Measurements from ENCODE around the gene SHROOM4. TPM values are rescaled to one million over a fixed set of nuclear protein-coding genes. Genes with fewer than 3 reads are reported as not detected.

The SHROOM4 gene
- total RNA-seq, 4 donors from 2014 or later, result 6.3 to 54.7 (median 35.4) TPM

DNA sequence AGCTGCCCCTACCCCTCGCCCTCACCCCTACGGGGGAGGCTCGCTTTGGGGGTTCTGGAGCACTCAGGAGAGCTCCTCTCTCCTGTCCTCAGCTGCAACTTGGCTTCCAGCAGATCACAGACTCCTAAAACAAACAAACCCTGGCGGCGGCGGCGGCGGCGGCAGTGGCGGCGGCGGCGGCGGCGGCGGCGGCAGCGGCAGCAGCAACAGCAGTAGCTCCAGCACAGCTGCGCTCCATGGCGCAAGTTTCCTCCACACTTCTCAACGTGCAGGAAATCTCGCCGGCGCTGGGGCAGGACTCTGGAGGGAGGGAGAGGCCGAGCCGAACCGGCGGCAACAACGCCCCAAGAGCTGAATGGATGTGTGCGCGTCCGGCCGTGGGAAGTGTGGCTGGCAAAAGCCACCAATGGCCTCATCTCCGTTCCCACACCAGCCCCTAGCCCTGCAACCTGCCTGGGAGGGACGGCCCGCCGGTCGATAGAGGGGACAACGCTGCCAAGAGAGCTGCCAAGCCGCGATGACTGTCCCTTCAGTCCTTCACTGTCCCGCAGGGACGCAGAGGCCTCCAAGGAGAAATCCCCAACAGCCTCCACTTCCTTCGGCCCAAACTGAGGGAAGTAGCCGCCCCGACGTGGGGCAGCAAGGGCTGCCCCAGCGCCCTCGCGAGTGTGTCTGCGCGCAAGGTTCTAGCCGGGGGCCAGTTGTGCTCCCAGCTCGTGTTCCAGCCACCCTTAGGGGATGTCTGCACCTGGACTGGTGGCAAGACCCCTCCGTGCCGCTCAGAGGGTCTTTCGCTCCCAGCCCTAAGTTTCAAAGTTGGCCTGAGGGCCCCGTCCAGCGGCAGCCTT, 775 bp downstream of the SHROOM4 start:
- TF ChIP-seq, protein P1, sequence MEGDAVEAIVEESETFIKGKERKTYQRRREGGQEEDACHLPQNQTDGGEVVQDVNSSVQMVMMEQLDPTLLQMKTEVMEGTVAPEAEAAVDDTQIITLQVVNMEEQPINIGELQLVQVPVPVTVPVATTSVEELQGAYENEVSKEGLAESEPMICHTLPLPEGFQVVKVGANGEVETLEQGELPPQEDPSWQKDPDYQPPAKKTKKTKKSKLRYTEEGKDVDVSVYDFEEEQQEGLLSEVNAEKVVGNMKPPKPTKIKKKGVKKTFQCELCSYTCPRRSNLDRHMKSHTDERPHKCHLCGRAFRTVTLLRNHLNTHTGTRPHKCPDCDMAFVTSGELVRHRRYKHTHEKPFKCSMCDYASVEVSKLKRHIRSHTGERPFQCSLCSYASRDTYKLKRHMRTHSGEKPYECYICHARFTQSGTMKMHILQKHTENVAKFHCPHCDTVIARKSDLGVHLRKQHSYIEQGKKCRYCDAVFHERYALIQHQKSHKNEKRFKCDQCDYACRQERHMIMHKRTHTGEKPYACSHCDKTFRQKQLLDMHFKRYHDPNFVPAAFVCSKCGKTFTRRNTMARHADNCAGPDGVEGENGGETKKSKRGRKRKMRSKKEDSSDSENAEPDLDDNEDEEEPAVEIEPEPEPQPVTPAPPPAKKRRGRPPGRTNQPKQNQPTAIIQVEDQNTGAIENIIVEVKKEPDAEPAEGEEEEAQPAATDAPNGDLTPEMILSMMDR (IDR thresholded peaks at IDR 0.05), result no peak
- ATAC-seq (ENCODE audit: low FRiP score) (no peak), DNase-seq (ENCODE audit: low spot score) (no peak)

DNA sequence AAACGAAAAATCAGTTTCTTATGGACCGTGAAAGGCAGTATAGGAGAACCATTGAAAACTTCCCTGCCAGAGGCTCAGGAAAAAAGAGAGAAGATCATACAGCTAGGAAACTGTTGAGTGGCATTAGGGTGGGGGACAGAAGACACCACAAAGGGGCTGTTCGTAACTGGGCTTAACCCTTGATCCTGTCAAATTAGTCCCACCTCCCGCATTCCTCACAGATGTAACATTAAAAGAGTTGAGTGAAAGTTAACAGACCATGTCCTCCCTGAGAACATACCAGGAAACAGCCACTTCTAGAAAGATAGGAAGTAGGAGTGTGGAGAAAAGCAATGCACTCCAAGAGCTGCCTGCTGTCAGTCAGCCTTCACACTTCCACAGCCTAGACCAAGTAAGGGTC, 8.7 kb downstream of the SHROOM4 start:
- TF ChIP-seq, protein P1 (IDR thresholded peaks at IDR 0.05), result no peak
- ATAC-seq (ENCODE audit: low FRiP score) (no peak), DNase-seq (ENCODE audit: low spot score) (no peak)

DNA sequence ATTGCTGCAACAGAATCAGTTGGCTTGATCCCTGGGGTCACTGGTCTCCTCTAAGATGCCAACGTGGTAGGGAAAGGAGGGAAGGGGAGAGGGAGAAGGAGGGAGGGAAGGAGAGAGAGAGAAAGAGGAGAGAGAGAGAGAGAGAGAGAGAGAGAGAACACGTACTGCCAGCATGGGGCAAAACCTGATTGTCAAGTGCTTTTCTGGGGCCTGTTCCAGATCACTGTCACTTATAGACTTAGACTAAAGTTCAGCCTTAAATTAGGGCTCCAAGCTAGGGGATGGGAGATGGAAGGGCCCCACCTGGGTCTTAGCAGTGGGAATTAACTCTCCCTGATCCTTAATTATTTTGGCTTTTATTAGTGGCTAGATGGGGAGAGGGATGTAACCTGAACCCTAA, 12.9 kb downstream of the SHROOM4 start:
- no peak for DNase-seq (ENCODE audit: low spot score)
- TF ChIP-seq, protein P1 (IDR thresholded peaks at IDR 0.05), result no peak
- no peak for ATAC-seq (ENCODE audit: low FRiP score)

DNA sequence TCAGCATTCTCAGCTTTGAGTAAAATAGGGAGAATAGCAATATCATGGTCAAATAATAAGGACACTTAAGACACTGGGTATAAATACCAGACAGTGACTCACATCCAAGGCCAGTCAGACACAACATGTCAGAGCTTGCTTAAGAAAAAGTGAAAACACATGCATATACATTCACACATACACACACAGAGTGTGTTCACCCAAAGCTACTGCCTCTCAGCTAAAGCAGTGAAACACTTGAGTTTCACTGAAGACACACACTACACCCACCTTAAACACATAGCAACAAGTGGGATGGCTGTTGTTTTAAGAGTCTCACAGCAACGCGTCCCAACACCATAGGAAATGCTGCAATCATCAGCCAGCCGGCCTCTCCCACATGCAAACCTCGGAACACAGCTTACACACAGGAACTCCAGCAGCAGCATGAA, 14.4 kb downstream of the SHROOM4 start:
- TF ChIP-seq, protein P1 (IDR thresholded peaks at IDR 0.05), result no peak
- DNase-seq (ENCODE audit: low spot score) (no peak), ATAC-seq (ENCODE audit: low FRiP score) (no peak)

DNA sequence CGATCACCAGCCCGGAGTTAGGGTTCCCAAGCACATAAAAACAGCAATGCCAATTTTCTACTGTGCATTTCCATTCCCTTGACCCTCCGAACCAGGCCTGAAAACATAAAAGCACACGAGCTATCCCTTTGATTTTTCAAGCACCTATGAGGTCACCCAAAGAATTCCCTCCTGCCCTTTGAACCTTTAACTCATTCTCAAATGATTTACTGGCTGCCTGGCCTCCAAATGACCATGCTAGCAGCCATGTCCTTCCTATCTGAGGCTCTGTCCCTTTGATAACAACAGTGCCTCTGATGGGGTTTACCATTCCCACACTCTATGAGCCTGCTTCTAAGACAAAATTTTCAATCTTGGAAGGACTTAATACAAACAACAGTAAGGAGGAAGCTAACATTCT, 15.2 kb downstream of the SHROOM4 start:
- no peak for ATAC-seq (ENCODE audit: low FRiP score)
- TF ChIP-seq, protein P1 (IDR thresholded peaks at IDR 0.05), result no peak
- no peak for DNase-seq (ENCODE audit: low spot score)

DNA sequence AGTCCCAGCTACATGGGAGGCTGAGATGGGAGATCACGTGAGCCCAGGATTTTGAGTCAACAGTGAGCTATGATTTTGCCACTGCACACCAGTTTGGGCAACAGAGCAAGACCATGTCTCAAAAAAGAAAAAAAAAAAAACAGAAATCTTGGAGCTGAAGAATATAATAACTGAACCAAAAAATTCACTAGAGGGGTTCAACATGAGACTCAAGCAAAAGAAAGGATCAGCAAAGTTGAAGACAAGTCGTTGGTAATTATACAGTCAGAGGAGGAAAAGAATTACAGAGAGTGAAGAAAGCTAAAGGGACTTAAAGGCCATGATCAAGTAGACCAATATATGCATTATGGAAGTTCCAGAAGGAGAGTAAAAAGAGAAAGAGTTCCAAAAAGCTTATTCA, 26.9 kb downstream of the SHROOM4 start:
- TF ChIP-seq, protein P1 (IDR thresholded peaks at IDR 0.05), result no peak

DNA sequence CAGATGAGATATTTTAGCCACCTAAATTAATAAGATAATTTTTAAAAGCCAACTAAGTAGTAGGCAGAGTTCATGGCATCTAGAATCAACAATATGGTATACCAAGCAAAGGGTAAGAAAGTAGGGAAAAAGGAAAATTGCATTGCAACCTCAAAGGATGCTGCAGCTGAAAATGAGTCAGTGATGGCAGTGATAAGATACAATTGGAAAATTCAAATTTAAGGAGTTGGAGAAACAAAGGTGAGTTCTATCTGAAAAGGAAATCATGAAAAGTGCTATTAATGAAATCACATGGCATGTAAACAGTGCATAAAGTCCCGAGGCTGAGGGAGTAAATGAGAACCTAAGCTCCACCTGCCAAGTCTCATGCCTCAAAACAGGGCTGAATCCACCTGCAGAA, 33.9 kb downstream of the SHROOM4 start:
- no peak for ATAC-seq (ENCODE audit: low FRiP score)
- TF ChIP-seq, protein P1 (IDR thresholded peaks at IDR 0.05), result no peak
- DNase-seq (ENCODE audit: low spot score), result no peak

More for the DNA sequence above, 26.9 kb downstream of the SHROOM4 start:
- DNase-seq (ENCODE audit: low spot score) (no peak), ATAC-seq (ENCODE audit: low FRiP score) (no peak)

All from omental fat pad (tissue), 4 donors.